H1 (cell line): ENCODE data around the gene INPP5A. TPM values are rescaled to one million over a fixed set of nuclear protein-coding genes. Genes with fewer than 3 reads are reported as not detected.
A peak's percentile ranks its signal among the peaks of the same experiment; 100 is the strongest.

Experiments
- CTCF ChIA-PET: fragments of 300-600 bp; sonication (Branson Sonifier 250); formaldehyde crosslinking; loops from one replicate; lab custom pipeline; 2021; ENCODE audit not compliant: partially characterized antibody; lab: Charles Lee
- POLR2A ChIA-PET: fragments of 300-600 bp; sonication (Branson Sonifier 250); formaldehyde crosslinking; loops from one replicate; lab custom pipeline; 2021; ENCODE audit warnings: inconsistent platforms; ENCODE audit not compliant: partially characterized antibody; lab: Charles Lee
- DNase-seq, 2 experiments: peaks; one replicate each; pipeline versions ENCODE4 v3.0.0 to v3.0.0-alpha.2; 2010 to 2022; ENCODE audit warnings: low spot score in 2 of 2, low read depth in 1 of 2, mixed read lengths in 1 of 2
- FAIRE-seq: peaks from 2 replicates; lab custom pipeline; 2011; peaks lifted over from hg19 to GRCh38; lab: Jason Lieb, UNC
- H2AFZ ChIP-seq: 2 replicates; pipeline ENCODE4 v1.8.1; 2012; ENCODE audit warnings: low read length, inconsistent platforms
- H2AK5ac ChIP-seq: 2 replicates; pipeline ENCODE4 v1.6.1; 2013; ENCODE audit warnings: low read depth, low read length
- H2BK120ac ChIP-seq: replicated peaks from 2 replicates; pipeline ENCODE3; 2013; ENCODE audit warnings: low read depth, low read length, inconsistent platforms
- H2BK12ac ChIP-seq: 2 replicates; pipeline ENCODE4 v1.6.1; 2013; ENCODE audit warnings: low read depth, low read length
- H2BK15ac ChIP-seq: 2 replicates; pipeline ENCODE4 v1.6.1; 2013; ENCODE audit warnings: low read length
- H2BK20ac ChIP-seq: 2 replicates; pipeline ENCODE4 v1.6.1; 2013; ENCODE audit warnings: low read length
- H2BK5ac ChIP-seq: 2 replicates; pipeline ENCODE4 v1.6.1; 2013; ENCODE audit warnings: low read depth, low read length
- H3K14ac ChIP-seq: 2 replicates; pipeline ENCODE4 v1.6.1; 2013; ENCODE audit warnings: inconsistent platforms; ENCODE audit not compliant: insufficient read length
- H3K18ac ChIP-seq: 2 replicates; pipeline ENCODE4 v1.6.1; 2013; ENCODE audit warnings: low read length; ENCODE audit errors: extremely low read depth
- H3K23ac ChIP-seq: 2 replicates; pipeline ENCODE4 v1.6.1; 2013; ENCODE audit warnings: inconsistent platforms; ENCODE audit not compliant: insufficient read length
- H3K23me2 ChIP-seq: 2 replicates; pipeline ENCODE4 v1.6.1; 2013; ENCODE audit warnings: low read depth, low read length
- H3K27ac ChIP-seq: 2 replicates; pipeline ENCODE4 v1.6.1; 2011; ENCODE audit warnings: low read depth, low read length, inconsistent platforms
- H3K27me3 ChIP-seq, 4 experiments: replicated peaks in 1 of 4; 1 replicate in 1 of 4; 2 replicates in 3 of 4; pipeline versions ENCODE4 v1.6.1 to v1.8.1; 2011 to 2013; ENCODE audit warnings: low read length in 3 of 4, mild to moderate bottlenecking in 3 of 4, inconsistent platforms in 2 of 4, mixed read lengths in 2 of 4, moderate library complexity in 1 of 4; ENCODE audit not compliant: control insufficient read depth in 3 of 4, insufficient read depth in 3 of 4; ENCODE audit errors: extremely low read depth in 1 of 4
- H3K36me3 ChIP-seq, 4 experiments: 2 replicates each; pipeline versions ENCODE4 v1.6.1 to v1.8.1; 2011 to 2013; ENCODE audit warnings: mild to moderate bottlenecking in 4 of 4, low read length in 3 of 4, moderate library complexity in 2 of 4, control low read depth in 1 of 4, inconsistent platforms in 1 of 4; ENCODE audit not compliant: insufficient read depth in 4 of 4, control insufficient read depth in 2 of 4
- H3K4ac ChIP-seq: replicated peaks from 2 replicates; pipeline ENCODE3; 2013; ENCODE audit warnings: low read length, low read depth, mixed read lengths, inconsistent platforms; ENCODE audit not compliant: insufficient read length
- H3K4me1 ChIP-seq, 4 experiments: replicated peaks in 1 of 4; 1 replicate in 1 of 4; 2 replicates in 3 of 4; pipeline versions ENCODE4 v1.6.1 to v1.8.1; 2011 to 2013; ENCODE audit warnings: low read length in 3 of 4, inconsistent platforms in 2 of 4, mixed read lengths in 1 of 4; ENCODE audit not compliant: insufficient read depth in 4 of 4, control insufficient read depth in 3 of 4
- H3K4me2 ChIP-seq, 2 experiments: 2 replicates each; pipeline versions ENCODE4 v1.6.1 to v1.8.1; 2011 to 2013; ENCODE audit warnings: low read depth in 2 of 2, low read length in 2 of 2, control low read depth in 1 of 2, inconsistent platforms in 1 of 2, mild to moderate bottlenecking in 1 of 2; ENCODE audit not compliant: insufficient read depth in 1 of 2
- H3K4me3 ChIP-seq, 4 experiments: fragments of 200-600, 300-600 bp in 1 of 4; sonication (generic), shearing (Covaris generic), sonication (Bioruptor Twin) in 1 of 4; 2 replicates each; pipeline versions ENCODE4 v1.5.1 to v1.8.1; 2011 to 2016; ENCODE audit warnings: low read length in 4 of 4, low read depth in 3 of 4, control low read depth in 2 of 4, inconsistent platforms in 2 of 4, mild to moderate bottlenecking in 2 of 4, mixed read lengths in 1 of 4, moderate library complexity in 1 of 4; ENCODE audit not compliant: insufficient read depth in 2 of 4; ENCODE audit errors: extremely low read depth in 1 of 4
- H3K56ac ChIP-seq: replicated peaks from 2 replicates; pipeline ENCODE3; 2013; ENCODE audit warnings: low read depth, mild to moderate bottlenecking, mixed read lengths, low read length, inconsistent platforms; ENCODE audit not compliant: insufficient read length
- H3K79me1 ChIP-seq: 2 replicates; pipeline ENCODE4 v1.6.1; 2013; ENCODE audit warnings: low read depth, low read length, control low read depth
- H3K79me2 ChIP-seq, 2 experiments: 2 replicates each; pipeline versions ENCODE4 v1.6.1 to v1.8.1; 2012 to 2013; ENCODE audit warnings: low read length in 2 of 2, mild to moderate bottlenecking in 2 of 2, inconsistent platforms in 1 of 2; ENCODE audit not compliant: insufficient read depth in 2 of 2, control insufficient read depth in 1 of 2
- H3K9ac ChIP-seq, 4 experiments: replicated peaks in 1 of 4; 1 replicate in 1 of 4; 2 replicates in 3 of 4; pipeline versions ENCODE4 v1.6.1 to v1.8.1; 2011 to 2013; ENCODE audit warnings: low read depth in 3 of 4, low read length in 3 of 4, control low read depth in 2 of 4, mild to moderate bottlenecking in 2 of 4, moderate library complexity in 2 of 4, inconsistent platforms in 1 of 4; ENCODE audit errors: extremely low read depth in 1 of 4
- H3K9me3 ChIP-seq, 2 experiments: 2 replicates each; pipeline versions ENCODE4 v1.6.1 to v1.8.1; 2012 to 2013; ENCODE audit warnings: mild to moderate bottlenecking in 2 of 2, moderate library complexity in 2 of 2, control low read depth in 1 of 2, inconsistent platforms in 1 of 2, low read depth in 1 of 2, low read length in 1 of 2, mixed read lengths in 1 of 2; ENCODE audit not compliant: insufficient read depth in 2 of 2
- H4K20me1 ChIP-seq, 2 experiments: replicated peaks in 1 of 2; 2 replicates each; pipeline versions ENCODE3 to v1.8.1; 2011 to 2013; ENCODE audit warnings: inconsistent platforms in 2 of 2, low read length in 2 of 2, mild to moderate bottlenecking in 1 of 2; ENCODE audit not compliant: insufficient read depth in 2 of 2, control insufficient read depth in 1 of 2
- H4K5ac ChIP-seq: 2 replicates; pipeline ENCODE4 v1.6.1; 2013; ENCODE audit warnings: low read length, low read depth, mixed read lengths, inconsistent platforms; ENCODE audit not compliant: insufficient read length
- H4K8ac ChIP-seq: 2 replicates; pipeline ENCODE4 v1.8.0; 2013; ENCODE audit warnings: mild to moderate bottlenecking, moderate library complexity, low read length, inconsistent platforms; ENCODE audit not compliant: insufficient read depth; ENCODE audit errors: extremely low read depth
- H4K91ac ChIP-seq: replicated peaks from 2 replicates; pipeline ENCODE3; 2013; ENCODE audit warnings: low read length, mixed read lengths, inconsistent platforms; ENCODE audit not compliant: insufficient read length
- ATF3 ChIP-seq: IDR thresholded peaks from 2 replicates; pipeline ENCODE4 v1.6.1; 2011; ENCODE audit warnings: low read depth, mild to moderate bottlenecking, low read length; ENCODE audit not compliant: insufficient read depth
- BACH1 ChIP-seq: IDR thresholded peaks from 2 replicates; pipeline ENCODE4 v1.6.1; 2012; ENCODE audit warnings: low read length, improper control_type of control experiment
- HDAC2 ChIP-seq, 2 experiments: fragments of 300-600 bp in 1 of 2; sonication (generic) in 1 of 2; IDR thresholded peaks; 2 replicates each; pipeline ENCODE4 v1.6.1; 2011 to 2012; ENCODE audit warnings: low read depth in 2 of 2, low read length in 2 of 2, mild to moderate bottlenecking in 2 of 2, moderate library complexity in 2 of 2, borderline replicate concordance in 1 of 2, inconsistent platforms in 1 of 2
- KDM5A ChIP-seq: fragments of 200-600 bp; IDR thresholded peaks from 2 replicates; pipeline ENCODE4 v1.7.1; 2012; ENCODE audit warnings: mild to moderate bottlenecking, low read length, inconsistent platforms, mixed read lengths
- NANOG ChIP-seq: IDR thresholded peaks from 2 replicates; pipeline ENCODE4 v1.6.1; 2011; ENCODE audit warnings: low read length, low read depth, mild to moderate bottlenecking, inconsistent platforms; ENCODE audit not compliant: insufficient read depth, poor library complexity, severe bottlenecking
- POLR2A ChIP-seq, 2 experiments: IDR thresholded peaks; 1 replicate in 1 of 2; 2 replicates in 1 of 2; pipeline ENCODE4 v1.6.1; 2011; ENCODE audit warnings: low read depth in 2 of 2, low read length in 2 of 2, mild to moderate bottlenecking in 2 of 2; ENCODE audit errors: control extremely low read depth in 1 of 2
- RAD21 ChIP-seq, 2 experiments: IDR thresholded peaks in 1 of 2; conservative IDR thresholded peaks in 1 of 2; 2 replicates each; pipeline ENCODE4 v1.6.1; 2011; ENCODE audit warnings: low read depth in 2 of 2, low read length in 2 of 2, improper control_type of control experiment in 1 of 2, inconsistent platforms in 1 of 2, mild to moderate bottlenecking in 1 of 2, moderate library complexity in 1 of 2
- SIX5 ChIP-seq: IDR thresholded peaks from 2 replicates; pipeline ENCODE4 v1.6.1; 2011; ENCODE audit warnings: mild to moderate bottlenecking, low read depth, low read length
- SP4 ChIP-seq: IDR thresholded peaks from 2 replicates; pipeline ENCODE4 v1.6.1; 2012; ENCODE audit warnings: low read length, inconsistent platforms
- SUZ12 ChIP-seq: fragments of 200-600 bp; sonication (generic); IDR thresholded peaks from 2 replicates; pipeline ENCODE4 v1.6.1; 2012; ENCODE audit warnings: mild to moderate bottlenecking, inconsistent platforms, low read length, moderate library complexity, mixed read lengths
- TCF12 ChIP-seq: IDR thresholded peaks from 2 replicates; pipeline ENCODE4 v1.6.1; 2011; ENCODE audit warnings: low read depth, mild to moderate bottlenecking, low read length
- USF2 ChIP-seq: IDR thresholded peaks from 2 replicates; pipeline ENCODE4 v1.6.1; 2011; ENCODE audit warnings: low read length, improper control_type of control experiment
- ZNF274 ChIP-seq: IDR thresholded peaks from 2 replicates; pipeline ENCODE4 v1.7.0; 2012; ENCODE audit warnings: low read length, borderline replicate concordance; ENCODE audit errors: extremely low read depth
- WGBS, 2 experiments: shearing (Covaris generic) in 1 of 2; methylation state at CpG; one replicate each; pipeline versions ENCODE4 v1.1.6 to v1.1.7; 2013 to 2015; ENCODE audit warnings: low lambda C conversion rate in 2 of 2, mixed read lengths in 2 of 2, inconsistent platforms in 1 of 2, low coverage in 1 of 2, missing lambda C conversion rate in 1 of 2; ENCODE audit not compliant: insufficient replicate concordance in 2 of 2, insufficient coverage in 1 of 2, insufficient read length in 1 of 2; ENCODE audit errors: extremely low coverage in 1 of 2, missing lambda C conversion rate in 1 of 2; 5-methylcytosine and 5-hydroxymethylcytosine counted together
- polyA plus RNA-seq, 7 experiments: library from polyadenylated mRNA; depleted of rRNA in 3 of 7; stranded (reverse) in 5 of 7; unstranded in 2 of 7; fragments of >200 nt in 5 of 7; fragments of 200-250 nt in 2 of 7; gene quantifications; 1 replicate in 5 of 7; 2 replicates in 1 of 7; 4 replicates in 1 of 7; pipeline versions ENCODE4 v1.2.1 to v1.2.3, GENCODE V29; 2011 to 2013; ENCODE audit warnings: missing spikeins in 2 of 7, mixed read lengths in 2 of 7
- total RNA-seq: library from RNA; stranded (reverse); fragmentation: NEBNext Ultra II Directional; extraction: Animal tissue kit (Norgen Biotek cat#: 25700); gene quantifications from 2 replicates; pipeline ENCODE4 v1.2.1, GENCODE V29; 2021

Gene INPP5A
- total and polyA plus RNA-seq, 2 of the 8 experiments (the other 6 are each of a cell fraction or from before 2014, with no cell fraction given) = 19.7 to 27.5 TPM

GRCh38 chr10:132701846-132702190 is 164.2 kb downstream of the INPP5A start:
- FAIRE-seq = no peak
- no peak overlapping the region for H3K4me2 ChIP-seq
- CTCF ChIA-PET = no interaction called here
- no peak for TF ChIP-seq HDAC2 (IDR thresholded peaks at IDR 0.05; ENCODE audit: borderline replicate concordance in 1 of 2, low read depth in 2 of 2, low read length in 2 of 2)
- TF ChIP-seq POLR2A (IDR thresholded peaks at IDR 0.05; ENCODE audit: control extremely low read depth in 1 of 2, low read depth in 2 of 2, low read length in 2 of 2) = no peak
- no peak for TF ChIP-seq TCF12
- no peak for TF ChIP-seq ATF3
- no peak for TF ChIP-seq KDM5A
- TF ChIP-seq SUZ12 = no peak
- TF ChIP-seq NANOG = no peak
- no peak for TF ChIP-seq BACH1
- TF ChIP-seq USF2 = no peak
- TF ChIP-seq SP4 = no peak
- no peak for TF ChIP-seq RAD21 (IDR thresholded peaks at IDR 0.05 in 1 of 2, conservative IDR thresholded peaks at IDR 0.05 in 1 of 2; ENCODE audit: low read depth in 2 of 2, low read length in 2 of 2)
- TF ChIP-seq SIX5 = no peak
- no peak for TF ChIP-seq ZNF274

More at GRCh38 chr10:132701846-132702190, 164.2 kb downstream of the INPP5A start:
- Histone ChIP-seq H3K23me2 (no peaks in the 10 kb centered on the region), H3K27me3 (no peaks in the 10 kb centered on the region), H3K36me3 (no peaks in the 10 kb centered on the region), H3K27ac (no peak overlapping the region), H3K4me1 (no peaks in the 10 kb centered on the region), H3K9me3 (peaks cover 7 to 19% of the 10 kb centered on the region in 2 experiments), H2BK12ac (no peak overlapping the region), H2AFZ (no peak overlapping the region), H3K9ac (no peak overlapping the region), H3K79me1 (no peaks in the 10 kb centered on the region; the same call in 1 of the 2 replicates), H4K91ac (no peak overlapping the region), H3K4me3 (no peak overlapping the region), H4K5ac (no peak overlapping the region), H2BK5ac (no peak overlapping the region), H4K20me1 (no peaks in the 10 kb centered on the region), H3K79me2 (no peaks in the 10 kb centered on the region), H2BK120ac (no peak overlapping the region), H3K18ac (no peak overlapping the region), H3K4ac (no peak overlapping the region), H3K56ac (no peak overlapping the region), H4K8ac (0 out of 2 replicates have a peak overlapping the region, but pooled peaks have one; percentile 86), H2BK20ac (no peak overlapping the region), H3K14ac (no peak overlapping the region), H2AK5ac (no peak overlapping the region), H3K23ac (no peak overlapping the region), H2BK15ac (no peak overlapping the region)
- POLR2A ChIA-PET = no interaction called here
- no peak for DNase-seq
- whole genome bisulfite sequencing, 2 experiments = 91% methylated on average over 11 of the region's 13 CpGs; no CpG with 5 or more reads in 1 of the 2 experiments
